Measurements from ENCODE around the gene ASCL2.

The ASCL2 gene

GRCh38 chr11:2311353-2312133 lies 41.2 kb upstream of the ASCL2 start:
- no peaks in the 10 kb centered on the region for H3K27me3 Mint-ChIP-seq
- H3K27ac Mint-ChIP-seq, result no peak overlapping the region

GRCh38 chr11:2310786-2311352 lies 40.5 kb upstream of the ASCL2 start:
- H3K27me3 Mint-ChIP-seq, result no peaks in the 10 kb centered on the region
- H3K36me3 Mint-ChIP-seq, result no peaks in the 10 kb centered on the region
- no peaks in the 10 kb centered on the region for H3K9me3 Mint-ChIP-seq
- H3K4me3 Mint-ChIP-seq, result no peak overlapping the region
- peaks cover 16% of the 10 kb centered on the region for H3K4me1 Mint-ChIP-seq
- no peak overlapping the region for H3K27ac Mint-ChIP-seq

More at GRCh38 chr11:2311353-2312133, 41.2 kb upstream of the ASCL2 start:
- Mint-ChIP-seq H3K36me3 (no peaks in the 10 kb centered on the region), H3K4me1 (peaks cover 10% of the 10 kb centered on the region), H3K9me3 (no peaks in the 10 kb centered on the region), H3K4me3 (no peak overlapping the region)

GRCh38 chr11:2310073-2310785 lies 39.8 kb upstream of the ASCL2 start:
- Mint-ChIP-seq H3K4me3 (no peak overlapping the region), H3K27me3 (no peaks in the 10 kb centered on the region), H3K9me3 (no peaks in the 10 kb centered on the region), H3K4me1 (peaks cover 21% of the 10 kb centered on the region), H3K36me3 (no peaks in the 10 kb centered on the region), H3K27ac (no peak overlapping the region)

GRCh38 chr11:2309251-2310072 lies 39.1 kb upstream of the ASCL2 start:
- Mint-ChIP-seq H3K27ac (no peak overlapping the region), H3K36me3 (no peaks in the 10 kb centered on the region), H3K4me1 (peaks cover 25% of the 10 kb centered on the region), H3K4me3 (no peak overlapping the region), H3K27me3 (no peaks in the 10 kb centered on the region), H3K9me3 (no peaks in the 10 kb centered on the region)

- no peaks in the 10 kb centered on the region for H3K36me3 Mint-ChIP-seq
- no peak overlapping the region for H3K27ac Mint-ChIP-seq
- H3K4me3 Mint-ChIP-seq, result no peak overlapping the region
- H3K9me3 Mint-ChIP-seq, result no peaks in the 10 kb centered on the region
- H3K27me3 Mint-ChIP-seq, result no peaks in the 10 kb centered on the region
- peaks cover 31% of the 10 kb centered on the region for H3K4me1 Mint-ChIP-seq
Measured at GRCh38 chr11:2308713-2309112, 38.3 kb upstream of the ASCL2 start.

GRCh38 chr11:2307501-2308331 lies 37.3 kb upstream of the ASCL2 start:
- Mint-ChIP-seq H3K36me3 (no peaks in the 10 kb centered on the region), H3K27ac (no peak overlapping the region), H3K4me3 (no peak overlapping the region), H3K9me3 (no peaks in the 10 kb centered on the region), H3K27me3 (no peaks in the 10 kb centered on the region), H3K4me1 (peaks cover 38% of the 10 kb centered on the region)

GRCh38 chr11:2306877-2307500 lies 36.6 kb upstream of the ASCL2 start:
- no peak overlapping the region for H3K4me3 Mint-ChIP-seq
- H3K4me1 Mint-ChIP-seq, result peaks cover 39% of the 10 kb centered on the region
- no peaks in the 10 kb centered on the region for H3K27me3 Mint-ChIP-seq
- H3K9me3 Mint-ChIP-seq, result no peaks in the 10 kb centered on the region
- H3K36me3 Mint-ChIP-seq, result no peaks in the 10 kb centered on the region
- no peak overlapping the region for H3K27ac Mint-ChIP-seq

- no peaks in the 10 kb centered on the region for H3K27me3 Mint-ChIP-seq
- peaks cover 44% of the 10 kb centered on the region for H3K4me1 Mint-ChIP-seq
- H3K36me3 Mint-ChIP-seq, result no peaks in the 10 kb centered on the region
- H3K4me3 Mint-ChIP-seq, result peak overlapping the region; percentile 74
- H3K9me3 Mint-ChIP-seq, result no peaks in the 10 kb centered on the region
- peak overlapping the region; percentile 59 for H3K27ac Mint-ChIP-seq
Measured at GRCh38 chr11:2306452-2306823, 36.0 kb upstream of the ASCL2 start.

- peak overlapping the region; percentile 74 for H3K4me3 Mint-ChIP-seq
- H3K27me3 Mint-ChIP-seq, result no peaks in the 10 kb centered on the region
- H3K27ac Mint-ChIP-seq, result peak overlapping the region; percentile 59
- H3K36me3 Mint-ChIP-seq, result no peaks in the 10 kb centered on the region
- H3K4me1 Mint-ChIP-seq, result peaks cover 48% of the 10 kb centered on the region
- no peaks in the 10 kb centered on the region for H3K9me3 Mint-ChIP-seq
Measured at GRCh38 chr11:2305788-2306451, 35.5 kb upstream of the ASCL2 start.

GRCh38 chr11:2305140-2305778 lies 34.9 kb upstream of the ASCL2 start:
- H3K27ac Mint-ChIP-seq, result no peak overlapping the region
- H3K4me1 Mint-ChIP-seq, result peaks cover 53% of the 10 kb centered on the region
- no peaks in the 10 kb centered on the region for H3K9me3 Mint-ChIP-seq
- H3K36me3 Mint-ChIP-seq, result no peaks in the 10 kb centered on the region
- no peaks in the 10 kb centered on the region for H3K27me3 Mint-ChIP-seq
- H3K4me3 Mint-ChIP-seq, result peak overlapping the region; percentile 74

GRCh38 chr11:2304506-2305139 lies 34.2 kb upstream of the ASCL2 start:
- H3K27ac Mint-ChIP-seq, result peak overlapping the region; percentile 68
- no peaks in the 10 kb centered on the region for H3K36me3 Mint-ChIP-seq
- H3K4me1 Mint-ChIP-seq, result peaks cover 55% of the 10 kb centered on the region
- H3K4me3 Mint-ChIP-seq, result no peak overlapping the region
- no peaks in the 10 kb centered on the region for H3K9me3 Mint-ChIP-seq
- H3K27me3 Mint-ChIP-seq, result no peaks in the 10 kb centered on the region

- Mint-ChIP-seq H3K27me3 (no peaks in the 10 kb centered on the region), H3K9me3 (no peaks in the 10 kb centered on the region), H3K27ac (peak overlapping the region; percentile 30), H3K4me1 (peaks cover 62% of the 10 kb centered on the region), H3K36me3 (no peaks in the 10 kb centered on the region), H3K4me3 (peak overlapping the region; percentile 33)
Measured at GRCh38 chr11:2303627-2304505, 33.5 kb upstream of the ASCL2 start.

Measured in activated naive CD4-positive, alpha-beta T cell treated with anti-CD3 and anti-CD28 coated beads, Interleukin-2, amount 50 U/mL, for 24 hours (primary cell).